Measurements from ENCODE around the gene MRPL51. TPM values are rescaled to one million over a fixed set of nuclear protein-coding genes. Genes with fewer than 3 reads are reported as not detected.

MRPL51 gene
- total RNA-seq, 1 experiment from 2014 or later = 265 TPM

GRCh38 chr12:6461401-6462233 lies 31.4 kb downstream of the MRPL51 start:
- ChIA-PET CTCF (no interaction called here), POLR2A (interaction anchor here (3.7 kb wide), 1 partner anchor 9 kb away, joined by 18 read pairs; the partner anchor contains the start of gene VAMP1), RAD21 (ENCODE audit: low non-redundant PET in 1 of 2, low total read pairs in 2 of 2, uncharacterized antibody in 2 of 2, unreplicated experiment in 2 of 2) (no interaction called here)
- no peaks in the 10 kb centered on the region for H3K9me2 ChIP-seq (ENCODE audit: insufficient read depth)
- no peaks in the 10 kb centered on the region for H3K9me3 ChIP-seq (ENCODE audit: control insufficient read depth in 1 of 2, insufficient read depth in 1 of 2, low read depth in 1 of 2, low read length in 2 of 2)
- H3K27me3 ChIP-seq (ENCODE audit: insufficient read depth, low read length) = no peaks in the 10 kb centered on the region
- H3K79me2 ChIP-seq (ENCODE audit: insufficient read depth, low read length) = no peaks in the 10 kb centered on the region
- intact Hi-C loops (cut with micrococcal nuclease) = no loop called here
- no TSS peak for BruUV-seq (replicated peaks)
- H4K20me1 ChIP-seq (ENCODE audit: insufficient read depth) = no peaks in the 10 kb centered on the region
- TF ChIP-seq CTCF (IDR thresholded peaks at IDR 0.05 in 2 of 3, conservative IDR thresholded peaks at IDR 0.05 in 1 of 3; ENCODE audit: borderline replicate concordance in 1 of 3, insufficient read depth in 1 of 3, low read depth in 2 of 3, low read length in 2 of 3) (no peak), SRF (IDR thresholded peaks at IDR 0.05; ENCODE audit: low read depth) (no peak), CEBPB (IDR thresholded peaks at IDR 0.05; ENCODE audit: low read depth) (no peak), SP1 (IDR thresholded peaks at IDR 0.05; ENCODE audit: low read depth) (no peak), ATF3 (IDR thresholded peaks at IDR 0.05) (no peak), POLR2A (IDR thresholded peaks at IDR 0.05; ENCODE audit: borderline replicate concordance, extremely low read depth, insufficient read depth, insufficient read length) (no peak), SIN3A (IDR thresholded peaks at IDR 0.05; ENCODE audit: low read depth) (no peak), ZNF274 (IDR thresholded peaks at IDR 0.05; ENCODE audit: low read depth, low read length) (no peak), JUND (IDR thresholded peaks at IDR 0.05) (no peak), ZBTB33 (IDR thresholded peaks at IDR 0.05; ENCODE audit: extremely low read depth, insufficient replicate concordance, low read length) (no peak), EGR1 (IDR thresholded peaks at IDR 0.05; ENCODE audit: low read depth) (no peak)
- no peak overlapping the region for H2AFZ ChIP-seq (ENCODE audit: low read depth, low read length, poor library complexity, severe bottlenecking)
- H3K9ac ChIP-seq (ENCODE audit: low read length) = no peak overlapping the region
- H3K4me3 ChIP-seq (replicated peaks in 1 of 2; ENCODE audit: low read depth in 1 of 2, low read length in 2 of 2) = no peak overlapping the region
- H3K4me1 ChIP-seq (ENCODE audit: control insufficient read depth in 1 of 2, insufficient read depth in 2 of 2, low read length in 2 of 2) = no peaks in the 10 kb centered on the region
- DNase-seq (ENCODE audit: low read depth, low spot score) = no peak
- no peak for ATAC-seq
- H3K4me2 ChIP-seq (ENCODE audit: low read length) = no peak overlapping the region
- no peak overlapping the region for H3K27ac ChIP-seq (ENCODE audit: low read depth, low read length)
- H3K36me3 ChIP-seq (ENCODE audit: control insufficient read depth in 1 of 2, insufficient read depth in 2 of 2, low read length in 2 of 2) = peaks cover 14 to 31% of the 10 kb centered on the region in 2 experiments; a peak in 3 of 4 replicates

Data from HCT116 (cell line).